ENCODE data around the gene MND1. TPM values are rescaled to one million over a fixed set of nuclear protein-coding genes. Genes with fewer than 3 reads are reported as not detected.

Gene MND1
- total and polyA plus RNA-seq, 2 experiments from 2014 or later: 6.5 to 12.6 TPM

- Histone ChIP-seq H3K4me1 (ENCODE audit: low read depth) (peaks cover 8% of the 10 kb centered on the region), H3K9me3 (ENCODE audit: low read depth) (no peaks in the 10 kb centered on the region)
- TF ChIP-seq CTCF (IDR thresholded peaks at IDR 0.05; ENCODE audit: low read depth, low read length): no peak
These were observed 20.5 kb downstream of the MND1 start for GRCh38 chr4:153365003-153365402.

GRCh38 chr4:153366486-153366885, 22.0 kb downstream of the MND1 start:
- Histone ChIP-seq H3K4me1 (ENCODE audit: low read depth) (peaks cover 8% of the 10 kb centered on the region), H3K4me3 (no peak overlapping the region), H3K9me3 (ENCODE audit: low read depth) (no peaks in the 10 kb centered on the region), H3K27me3 (no peaks in the 10 kb centered on the region), H3K27ac (no peak overlapping the region), H3K36me3 (no peaks in the 10 kb centered on the region)
- TF ChIP-seq CTCF (IDR thresholded peaks at IDR 0.05; ENCODE audit: low read depth, low read length): no peak
- no peak for DNase-seq (ENCODE audit: low read depth in 1 of 2, low spot score in 1 of 2)

More at GRCh38 chr4:153365003-153365402, 20.5 kb downstream of the MND1 start:
- H3K4me3 ChIP-seq: no peak overlapping the region
- H3K27me3 ChIP-seq: no peaks in the 10 kb centered on the region
- no peak overlapping the region for H3K27ac ChIP-seq
- no peak for DNase-seq (ENCODE audit: low read depth in 1 of 2, low spot score in 1 of 2)
- no peaks in the 10 kb centered on the region for H3K36me3 ChIP-seq

- Histone ChIP-seq H3K27ac (no peak overlapping the region), H3K4me3 (no peak overlapping the region), H3K4me1 (ENCODE audit: low read depth) (peaks cover 5% of the 10 kb centered on the region), H3K27me3 (no peaks in the 10 kb centered on the region), H3K9me3 (ENCODE audit: low read depth) (no peaks in the 10 kb centered on the region), H3K36me3 (no peaks in the 10 kb centered on the region)
- TF ChIP-seq CTCF (IDR thresholded peaks at IDR 0.05; ENCODE audit: low read depth, low read length): no peak
- DNase-seq (ENCODE audit: low read depth in 1 of 2, low spot score in 1 of 2): no peak
These were observed 22.6 kb downstream of the MND1 start for GRCh38 chr4:153367092-153367491.

GRCh38 chr4:153369021-153369420, 24.5 kb downstream of the MND1 start:
- Histone ChIP-seq H3K36me3 (no peaks in the 10 kb centered on the region), H3K4me1 (ENCODE audit: low read depth) (no peaks in the 10 kb centered on the region), H3K9me3 (ENCODE audit: low read depth) (no peaks in the 10 kb centered on the region), H3K27me3 (no peaks in the 10 kb centered on the region), H3K4me3 (no peak overlapping the region), H3K27ac (no peak overlapping the region)
- no peak for TF ChIP-seq CTCF (IDR thresholded peaks at IDR 0.05; ENCODE audit: low read depth, low read length)
- no peak for DNase-seq (ENCODE audit: low read depth in 1 of 2, low spot score in 1 of 2)

- Histone ChIP-seq H3K27ac (no peak overlapping the region), H3K4me3 (no peak overlapping the region), H3K36me3 (no peaks in the 10 kb centered on the region), H3K4me1 (ENCODE audit: low read depth) (no peaks in the 10 kb centered on the region), H3K9me3 (ENCODE audit: low read depth) (no peaks in the 10 kb centered on the region), H3K27me3 (no peaks in the 10 kb centered on the region)
- DNase-seq (ENCODE audit: low read depth in 1 of 2, low spot score in 1 of 2): no peak
- TF ChIP-seq CTCF (IDR thresholded peaks at IDR 0.05; ENCODE audit: low read depth, low read length): no peak
These were observed 27.3 kb downstream of the MND1 start for GRCh38 chr4:153371701-153372234.

All from cardiac muscle cell (in vitro differentiated cells and primary cell).